HG02938 (cell line): ENCODE results near the gene MROH2A.

Source experiments
- ATAC-seq: cut with Tn5 transposase; IDR thresholded peaks from one replicate; pipeline ENCODE4 v1.9.1; 2021; ENCODE audit warnings: mild to moderate bottlenecking, moderate library complexity; ENCODE audit not compliant: unreplicated experiment

Gene MROH2A

DNA sequence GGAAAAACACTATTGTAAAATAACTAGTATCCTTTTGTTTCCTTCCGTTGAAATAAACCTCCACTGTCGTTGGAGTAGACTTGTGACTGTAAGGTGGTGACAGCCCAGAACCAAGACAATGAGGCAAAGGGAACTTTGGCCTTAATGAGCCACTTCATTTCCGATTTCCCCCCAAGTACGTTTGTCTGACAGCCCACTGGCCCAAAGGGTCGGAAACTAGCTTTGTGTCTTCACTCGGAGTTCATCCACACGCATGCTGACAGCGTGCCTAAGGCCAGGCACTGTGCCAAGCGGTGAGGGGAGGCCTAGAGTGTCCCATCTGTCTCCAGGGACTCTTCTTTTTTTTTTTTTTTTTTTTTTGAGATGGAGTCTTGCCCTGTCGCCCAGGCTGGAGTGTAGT lies 55.2 kb downstream of the MROH2A start:
- no peak for ATAC-seq

DNA sequence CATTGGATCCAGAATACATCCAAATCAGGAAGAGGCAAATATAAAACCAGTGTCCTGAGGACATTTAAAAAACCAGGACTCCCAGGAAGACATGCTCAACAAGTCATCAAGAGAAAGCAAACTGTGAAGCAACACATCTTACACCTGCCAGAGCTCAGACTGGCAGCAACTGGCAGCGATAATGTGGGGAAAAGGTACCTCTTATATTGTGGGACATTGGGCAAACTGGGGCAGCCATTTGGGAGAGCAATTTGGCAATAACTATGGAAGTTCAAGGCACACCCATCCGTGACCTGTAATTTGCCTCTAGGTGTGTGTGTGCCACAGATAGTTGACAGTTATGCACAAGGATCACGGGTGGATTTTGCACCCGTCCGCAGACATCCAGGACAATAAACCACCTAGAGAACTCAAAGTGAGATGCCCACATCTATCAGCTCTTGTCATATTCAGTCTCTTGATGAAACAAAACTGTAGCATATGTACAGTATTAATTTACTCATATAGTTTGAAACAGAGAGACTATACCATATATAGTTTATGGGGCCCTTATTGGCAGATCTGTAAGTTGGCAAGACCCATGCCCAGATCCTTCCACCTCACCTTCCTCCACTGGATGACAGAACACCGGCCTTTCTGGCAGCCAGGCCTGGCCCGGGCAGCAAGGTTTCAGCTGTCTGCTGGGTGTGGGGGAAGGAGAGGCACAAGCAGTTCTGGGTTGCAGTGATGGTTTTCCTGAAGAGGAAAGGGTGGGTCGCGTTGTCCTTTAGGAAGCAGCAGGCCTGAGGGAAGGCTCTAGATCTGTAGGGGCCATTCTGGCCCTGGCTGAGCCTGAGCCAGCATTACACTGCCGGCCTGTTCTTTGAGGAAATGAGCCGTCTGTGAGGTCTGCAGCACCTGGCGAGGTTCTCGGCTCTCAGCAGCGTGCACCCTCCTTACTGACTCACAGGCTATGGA lies 57.4 kb downstream of the MROH2A start:
- ATAC-seq, result no peak

DNA sequence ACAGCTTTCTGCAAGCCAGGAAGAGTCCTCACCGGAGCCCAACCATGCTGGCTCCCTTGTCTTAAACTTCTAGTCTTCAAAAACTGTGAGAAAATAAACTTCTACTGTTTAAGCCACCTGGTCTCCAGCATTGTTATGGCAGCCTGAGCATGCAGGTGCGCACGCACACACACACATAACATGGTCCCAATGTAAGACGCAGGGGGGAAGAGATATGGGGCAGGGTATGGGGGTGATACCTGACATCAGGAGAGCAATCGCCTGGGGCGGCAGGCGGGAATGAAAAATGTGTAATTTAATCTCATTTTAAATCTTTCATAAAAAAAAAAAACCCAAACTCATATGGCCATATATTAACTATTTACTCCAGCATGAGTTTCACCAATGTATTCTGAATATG lies 58.2 kb downstream of the MROH2A start:
- ATAC-seq, result no peak

DNA sequence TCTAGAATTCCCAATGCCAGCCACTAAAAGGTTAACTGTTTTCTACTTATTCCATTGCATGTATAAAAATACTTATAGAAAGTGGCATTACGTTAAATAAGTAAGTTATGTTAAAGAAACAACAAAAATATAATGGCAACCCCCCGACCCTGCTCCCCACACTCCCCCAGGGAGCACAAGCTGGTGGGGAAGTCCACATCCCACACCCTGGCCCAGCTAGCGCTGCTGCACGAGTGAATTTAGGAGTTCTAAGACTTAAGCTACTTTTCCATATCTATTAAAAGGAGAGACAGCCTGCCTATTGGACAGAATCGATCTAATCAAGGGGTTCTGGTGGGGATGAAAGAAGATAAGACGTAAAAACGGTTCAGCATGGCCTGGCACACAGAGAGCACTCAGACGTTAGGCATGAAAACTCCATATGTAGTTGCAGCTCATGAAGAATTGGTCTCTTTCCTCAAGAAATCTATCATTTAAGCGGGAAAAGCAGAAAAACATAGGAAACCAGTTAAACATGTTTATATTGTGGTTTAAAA lies 59.6 kb downstream of the MROH2A start:
- no peak for ATAC-seq

DNA sequence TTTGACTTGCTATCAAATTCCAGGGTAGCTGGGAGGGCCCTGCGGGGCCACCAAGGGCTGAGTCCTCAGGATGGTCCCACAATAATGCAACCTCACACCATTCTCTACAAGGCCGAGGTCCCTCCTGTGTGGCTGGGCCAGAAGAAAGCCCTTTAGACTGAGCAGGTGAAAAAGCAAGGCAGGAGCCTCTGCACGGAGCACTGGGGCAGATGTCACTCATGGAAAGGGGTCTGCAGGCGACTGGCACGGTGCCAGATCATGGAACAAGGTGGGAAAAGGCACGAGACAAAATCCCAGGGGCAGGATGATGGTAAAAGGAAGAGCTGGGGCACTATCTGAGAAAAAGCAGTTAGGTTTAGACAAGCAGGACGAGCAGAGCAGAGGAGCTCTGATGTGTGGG lies 60.1 kb downstream of the MROH2A start:
- ATAC-seq, result no peak

DNA sequence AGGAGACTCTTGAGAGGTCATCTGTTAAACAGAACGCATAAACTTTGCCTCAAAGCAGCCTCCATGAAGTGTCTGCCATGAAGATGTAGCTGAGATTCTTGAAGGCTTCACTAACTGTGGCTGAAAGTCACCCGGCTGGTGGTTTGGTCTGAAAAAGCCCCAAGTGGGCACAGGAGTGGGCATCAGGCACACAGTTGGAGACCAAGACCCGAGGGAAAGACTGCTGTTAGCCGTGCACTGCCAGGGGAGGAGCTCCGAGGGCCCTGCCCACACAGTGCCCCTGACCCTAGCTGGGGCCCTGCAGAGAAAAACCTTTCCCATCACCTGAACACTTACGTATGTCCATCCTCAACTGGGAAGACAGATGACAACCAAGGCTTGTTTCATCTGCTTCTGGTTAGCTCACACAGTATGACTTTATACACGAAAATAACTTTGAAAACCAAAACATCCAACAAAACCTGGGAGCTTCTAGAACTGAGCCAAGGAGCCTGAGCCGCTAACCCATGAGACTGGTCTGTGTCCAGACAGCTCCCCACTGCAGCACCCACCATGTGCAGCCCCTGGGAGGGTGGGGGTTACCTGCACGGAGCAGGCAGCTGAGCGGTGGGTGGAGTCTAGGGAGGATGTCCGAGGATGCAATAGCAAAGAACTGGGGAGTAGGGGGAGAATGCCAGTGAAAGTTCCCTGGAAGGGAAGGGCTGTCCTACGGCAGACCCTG lies 60.8 kb downstream of the MROH2A start:
- no peak for ATAC-seq

DNA sequence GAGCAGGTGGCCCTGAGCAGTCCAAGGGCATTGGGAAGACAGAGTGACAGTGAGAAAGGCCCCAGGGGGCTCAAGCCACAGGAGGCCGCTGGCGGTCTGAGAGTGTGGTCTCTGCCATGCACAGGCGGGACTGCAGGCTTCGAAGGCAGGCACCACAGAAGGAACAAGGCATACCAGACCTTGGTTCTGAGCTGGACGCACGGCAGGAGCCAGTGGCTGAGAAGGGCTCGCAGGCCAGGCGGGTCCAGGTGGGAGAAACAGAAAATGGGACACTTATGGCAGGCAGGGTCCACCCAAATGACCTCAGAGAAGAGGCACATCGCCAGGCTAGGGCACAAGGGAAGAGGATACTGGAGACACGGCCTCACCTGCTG lies 61.3 kb downstream of the MROH2A start:
- no peak for ATAC-seq

DNA sequence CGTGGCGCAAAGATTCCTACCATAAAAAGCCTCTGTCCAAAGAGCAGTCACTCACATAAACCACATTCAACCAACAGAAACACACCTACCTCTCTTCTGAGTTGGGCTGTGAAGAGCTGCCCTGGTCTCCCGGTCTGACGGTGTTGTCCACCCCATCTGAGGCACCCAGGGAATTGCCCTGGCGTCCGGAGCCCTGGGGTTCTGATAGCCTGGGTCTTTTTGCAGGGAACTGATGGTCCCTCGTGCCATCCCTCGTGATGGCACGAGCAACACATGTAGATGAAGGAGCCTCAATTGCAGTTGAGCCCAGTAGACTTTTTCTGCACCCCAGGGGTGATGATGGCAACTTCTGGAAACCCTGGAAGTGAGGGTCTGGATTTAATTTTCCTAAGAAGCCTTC lies 62.4 kb downstream of the MROH2A start:
- ATAC-seq, result no peak

DNA sequence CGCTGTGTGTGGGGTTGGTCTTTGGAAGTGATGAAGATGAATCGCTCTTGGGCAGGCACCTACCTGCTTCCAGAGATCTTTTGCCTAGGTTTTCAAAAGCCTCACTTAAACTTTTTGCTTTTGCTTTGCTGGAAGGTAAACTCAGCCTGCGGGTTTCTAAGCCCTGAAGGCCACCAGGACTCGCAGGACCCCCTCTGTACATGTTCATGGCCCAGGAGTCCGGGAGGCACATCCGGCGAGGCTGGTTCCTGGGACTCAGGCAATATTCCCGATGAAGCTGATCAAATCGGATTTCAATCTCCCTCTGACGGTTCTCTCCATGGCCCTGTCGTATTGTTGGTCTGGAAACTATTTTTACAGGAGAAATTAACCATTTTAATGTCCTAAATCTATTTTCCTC lies 63.1 kb downstream of the MROH2A start:
- ATAC-seq, result no peak

DNA sequence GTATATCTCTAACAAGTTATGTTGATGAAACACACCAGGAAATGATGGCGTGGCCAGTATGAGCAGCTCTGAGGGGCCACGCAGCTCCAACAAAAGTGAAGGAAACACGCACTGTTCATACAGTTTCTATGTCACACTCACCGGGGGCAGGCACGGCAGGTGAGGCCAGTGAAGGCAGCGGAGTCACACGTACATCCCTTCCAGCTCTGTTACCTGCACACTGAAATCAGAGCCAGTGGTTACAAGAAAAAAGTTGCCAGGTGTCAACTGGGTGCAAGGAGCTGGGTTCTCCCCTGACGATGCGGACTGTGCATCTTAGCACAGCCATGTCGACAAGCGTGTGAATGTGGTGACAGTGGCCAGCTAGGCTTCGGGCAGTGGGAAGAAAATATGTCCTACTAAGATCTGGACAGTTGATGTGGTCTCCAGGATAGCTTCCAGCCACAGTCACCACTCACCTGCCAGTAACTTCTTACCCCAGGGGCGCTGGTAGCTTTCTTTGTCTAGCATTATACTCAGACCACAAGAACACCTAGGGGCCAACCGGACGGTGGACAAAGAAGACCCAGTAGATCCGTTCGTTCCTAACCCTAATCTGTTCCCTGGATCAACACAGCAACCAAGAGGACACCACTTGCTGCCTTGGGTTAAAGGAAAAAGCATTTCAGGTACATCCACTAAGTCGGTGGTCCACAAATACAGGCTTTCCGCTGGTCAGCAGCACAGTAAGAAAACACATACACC lies 66.1 kb downstream of the MROH2A start:
- ATAC-seq, result no peak

DNA sequence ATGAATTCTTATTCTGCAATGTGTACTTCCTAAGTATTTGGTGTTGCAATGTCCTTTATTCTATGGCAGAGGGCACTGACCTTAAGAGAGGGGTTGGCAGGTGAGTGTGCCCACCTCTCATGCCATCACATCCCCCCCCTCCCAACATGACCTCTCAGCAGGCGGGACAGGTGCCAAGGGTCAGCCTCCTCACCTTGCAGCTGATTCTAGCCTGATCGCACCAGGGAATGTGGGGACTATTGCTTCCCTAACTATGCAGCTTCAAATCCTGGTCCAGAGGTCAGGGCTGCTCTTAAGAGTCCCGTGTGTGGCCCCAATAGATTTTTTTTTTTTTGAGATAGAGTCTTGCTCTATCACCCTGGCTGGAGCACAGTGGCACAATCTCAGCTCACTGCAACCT lies 66.7 kb downstream of the MROH2A start:
- no peak for ATAC-seq

DNA sequence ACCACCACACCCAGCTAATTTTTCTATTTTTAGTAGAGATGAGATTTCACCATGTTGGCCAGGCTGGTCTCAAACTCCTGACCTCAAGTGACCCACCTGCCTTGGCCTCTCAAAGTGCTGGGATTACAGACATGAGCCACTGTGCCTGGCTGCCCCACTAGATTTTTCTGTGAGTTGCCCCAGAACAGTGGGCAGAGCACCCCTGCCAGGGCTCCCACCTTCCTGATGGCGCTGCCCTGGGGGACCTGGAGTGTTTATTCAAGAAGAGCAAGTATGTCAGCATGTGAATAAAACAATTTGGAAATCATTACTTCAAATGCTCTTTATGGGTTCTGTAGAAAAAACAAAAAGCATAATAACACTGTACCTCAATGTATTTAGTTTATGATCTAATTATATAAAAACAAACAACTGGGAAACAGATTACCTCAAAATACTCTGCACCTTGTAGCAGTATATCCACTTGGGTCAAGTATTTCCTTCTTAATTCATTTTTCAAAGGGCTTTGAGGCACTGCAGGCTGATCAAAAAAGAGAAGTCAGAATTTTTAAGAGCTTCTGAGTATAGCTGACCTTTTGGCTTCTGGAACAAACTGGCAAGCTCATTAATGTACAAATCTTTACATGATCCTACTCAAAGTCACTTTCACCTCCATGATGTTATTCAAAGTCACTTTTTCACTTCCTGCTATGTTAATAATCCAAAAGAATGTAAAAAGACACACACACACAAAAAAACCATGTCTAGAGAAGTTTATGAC lies 67.4 kb downstream of the MROH2A start:
- no peak for ATAC-seq

DNA sequence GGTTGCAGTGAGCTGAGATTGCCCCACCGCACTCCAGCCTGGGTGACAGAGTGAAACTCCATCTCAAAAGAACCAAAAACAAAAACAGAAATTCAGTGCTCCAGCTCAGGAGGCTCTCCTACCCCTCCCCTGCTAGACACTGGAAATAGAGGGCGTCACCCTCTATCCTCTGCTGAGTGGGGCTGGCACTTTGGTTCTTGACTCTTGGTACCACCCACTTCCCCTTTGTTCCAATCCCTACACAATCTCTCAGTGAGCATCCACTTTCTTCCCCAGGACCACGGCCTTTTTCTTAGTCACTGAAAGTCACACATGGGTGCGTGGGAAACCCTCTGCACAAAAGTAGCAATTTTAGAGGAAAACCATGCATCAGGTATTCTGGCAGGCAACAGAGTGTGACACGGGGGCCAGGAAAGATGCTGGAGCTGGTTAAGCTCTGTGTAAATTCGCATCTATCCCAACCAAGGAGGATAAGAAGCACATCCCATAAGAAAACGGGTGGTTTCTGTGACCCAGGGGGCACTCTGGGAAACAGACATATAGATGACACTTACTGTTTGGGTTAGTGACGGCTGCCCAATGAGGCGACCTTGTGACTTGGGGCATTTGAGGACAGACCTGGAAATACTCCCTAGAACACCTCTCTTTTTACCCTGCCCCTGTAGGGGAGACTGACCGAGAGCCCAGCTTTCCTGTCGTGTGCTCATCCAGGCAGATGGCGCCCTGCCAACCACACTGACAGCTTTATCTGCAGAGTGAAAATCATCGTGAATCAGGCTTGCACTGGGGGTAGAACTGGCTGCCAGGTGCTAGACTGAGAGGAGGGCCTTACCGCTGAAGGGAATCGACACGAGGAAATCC lies 68.5 kb downstream of the MROH2A start:
- no peak for ATAC-seq

DNA sequence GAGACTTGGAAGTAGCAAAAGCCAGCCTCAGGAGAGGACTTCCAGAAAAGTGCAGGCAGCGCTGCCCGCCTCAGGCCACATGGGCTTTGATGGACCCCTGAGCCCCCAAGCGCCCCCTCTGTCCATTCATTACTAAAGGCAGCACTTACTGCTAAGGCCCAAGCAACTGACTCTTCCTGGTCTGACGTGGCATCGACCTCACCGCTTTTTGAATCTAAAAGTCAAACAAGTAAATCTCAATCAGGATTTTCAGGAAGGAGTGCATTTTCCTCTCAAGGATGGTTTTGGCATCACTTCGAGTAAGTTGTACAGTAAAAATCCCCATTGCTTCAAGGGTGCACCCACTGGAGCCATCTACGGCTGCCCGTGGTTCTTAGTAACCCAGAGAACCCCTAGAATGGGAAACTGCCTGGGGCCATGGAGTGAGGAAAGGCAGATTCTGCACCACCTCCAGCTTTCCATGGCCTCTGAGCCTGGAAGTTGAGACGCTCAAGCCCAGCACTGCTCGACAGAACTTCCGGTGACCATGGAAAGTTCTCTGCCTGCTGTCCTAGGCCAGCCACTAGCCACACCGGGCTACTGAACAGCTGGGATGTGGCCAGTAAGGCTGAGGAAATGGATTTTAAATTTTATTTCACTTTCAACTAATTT lies 69.2 kb downstream of the MROH2A start:
- ATAC-seq, result no peak

DNA sequence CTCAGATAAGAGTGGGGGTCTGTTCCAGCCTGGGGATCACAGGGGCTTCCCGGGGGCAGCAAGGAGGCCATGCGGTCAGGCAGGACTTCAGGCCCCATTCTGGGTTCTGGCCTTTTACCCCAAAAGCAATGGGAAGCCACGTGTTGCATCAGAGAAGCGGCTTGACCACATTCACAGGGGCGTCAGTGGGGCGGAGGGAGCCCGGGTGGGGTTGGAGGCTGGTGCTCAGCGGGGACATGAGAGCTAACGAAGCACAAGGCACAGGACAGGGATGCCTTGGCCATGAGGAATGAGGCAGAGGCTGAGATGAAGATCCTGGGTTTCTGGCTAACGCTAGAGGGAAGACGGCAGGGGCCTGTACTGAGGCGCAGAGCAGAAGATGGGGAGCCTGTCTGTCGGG lies 70.1 kb downstream of the MROH2A start:
- ATAC-seq, result no peak

DNA sequence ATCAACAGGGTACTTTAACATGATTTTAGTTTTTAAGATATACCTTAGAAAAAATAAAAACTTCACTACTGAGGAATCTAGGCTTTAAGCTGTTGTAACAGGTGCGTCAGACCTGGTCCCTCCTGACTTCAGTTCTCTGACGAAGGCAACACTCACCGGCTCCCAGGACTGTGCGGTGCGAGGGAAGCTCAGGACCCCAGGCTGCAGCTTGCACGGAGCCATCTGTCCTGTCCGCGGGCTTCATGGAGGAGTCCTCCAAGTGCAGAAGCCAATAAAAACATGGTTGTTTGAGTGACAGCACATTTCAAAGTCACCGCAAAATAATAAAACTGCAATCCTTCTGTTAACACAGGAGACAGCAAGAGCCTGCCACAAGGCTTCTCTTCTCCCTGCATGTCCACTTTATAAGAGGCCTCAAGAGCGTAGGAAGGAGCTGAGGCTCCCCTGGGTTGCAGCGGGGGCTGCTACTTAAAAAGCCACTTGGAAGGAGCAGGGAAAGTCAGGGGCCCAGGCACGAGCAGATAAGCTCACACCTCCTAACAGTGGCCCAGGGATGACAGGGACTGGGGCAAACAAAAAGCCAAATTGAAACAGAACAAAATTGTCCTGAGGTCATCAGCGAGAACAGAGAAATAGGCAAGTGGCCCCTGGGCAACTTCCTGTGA lies 71.6 kb downstream of the MROH2A start:
- no peak for ATAC-seq

DNA sequence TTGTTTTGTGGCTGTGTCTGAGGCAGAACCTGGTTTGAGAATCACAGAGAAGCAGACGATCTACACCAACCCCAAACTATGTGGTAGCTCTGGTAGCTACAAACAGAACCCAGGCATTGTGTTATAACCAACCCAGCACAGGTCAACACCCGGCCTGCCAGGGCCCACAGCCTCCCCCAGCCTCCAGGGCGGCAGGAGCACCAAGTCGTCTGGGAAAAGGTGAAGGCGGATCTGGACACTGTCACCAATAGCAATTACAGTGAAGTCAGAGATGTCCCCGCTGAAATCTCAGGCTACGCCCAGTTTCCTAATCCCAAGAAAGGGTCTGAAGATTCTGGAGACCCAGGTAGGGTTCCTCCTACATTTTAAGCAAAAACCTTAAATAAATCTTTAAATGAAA lies 72.6 kb downstream of the MROH2A start:
- no peak for ATAC-seq

DNA sequence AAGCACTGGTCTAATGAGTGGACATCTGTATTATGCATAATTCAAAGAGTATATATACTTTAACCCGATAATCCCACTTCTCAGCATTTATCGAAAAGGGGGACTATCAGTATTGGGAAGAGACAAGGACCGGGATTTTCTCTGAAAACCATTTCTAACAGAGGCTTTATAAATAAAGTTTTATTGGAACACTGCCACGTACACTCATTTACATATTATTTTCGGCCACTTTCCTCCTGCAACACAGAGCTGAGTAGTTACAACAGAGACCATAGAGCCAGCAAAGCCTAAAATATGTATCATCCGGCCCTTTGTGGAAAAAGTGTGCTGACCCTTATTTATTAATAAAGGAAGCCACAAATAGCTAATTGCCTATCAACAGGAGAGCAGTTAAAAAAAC lies 73.0 kb downstream of the MROH2A start:
- no peak for ATAC-seq

DNA sequence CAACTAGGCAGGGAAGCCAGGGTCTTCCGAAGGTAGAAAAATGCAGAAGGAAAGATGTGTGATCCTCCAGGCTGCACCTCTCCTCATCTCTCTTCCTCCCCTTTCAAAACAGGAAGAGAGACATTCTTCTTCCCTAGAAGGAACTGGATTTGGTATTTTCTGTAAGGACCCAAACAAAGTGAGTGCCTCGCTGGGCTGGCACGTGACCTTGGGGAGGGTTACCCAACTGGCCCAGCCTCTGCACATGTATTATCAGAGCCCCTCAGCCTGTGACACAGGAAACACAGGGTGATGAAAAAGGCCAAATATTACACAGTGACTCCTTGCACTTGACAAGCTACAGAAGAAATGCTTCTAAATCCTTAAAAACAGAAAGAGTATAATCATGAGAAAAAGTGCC lies 73.9 kb downstream of the MROH2A start:
- no peak for ATAC-seq
